Endothelial cell of umbilical vein (primary cell): ENCODE measurements around the gene CD2AP. TPM values are rescaled to one million over a fixed set of nuclear protein-coding genes. Genes with fewer than 3 reads are reported as not detected.

Source experiments
- BruUV-seq: library from RNA; stranded (reverse); fragments of 400-500 nt; replicated peaks from 2 replicates; lab custom pipeline; 2021; lab: Mats Ljungman, UMichigan
- CTCF ChIA-PET: fragments of 300-600, 350-600 bp; sonication (Branson Sonifier 250); formaldehyde crosslinking; loops from one replicate; lab custom pipeline; 2021; ENCODE audit warnings: antibody characterized with exemption, inconsistent platforms; lab: Charles Lee
- POLR2A ChIA-PET: fragments of 300-600, 350-600 bp; sonication (Branson Sonifier 250); formaldehyde crosslinking; loops from one replicate; lab custom pipeline; 2021; ENCODE audit warnings: antibody characterized with exemption, inconsistent platforms; lab: Charles Lee
- DNase-seq: peaks from one replicate; pipeline ENCODE4 v3.0.0-alpha.2; 2011; ENCODE audit warnings: low read depth, low spot score
- FAIRE-seq: peaks from 2 replicates; lab custom pipeline; 2011; peaks lifted over from hg19 to GRCh38; lab: Jason Lieb, UNC
- H2AFZ ChIP-seq: 2 replicates; pipeline ENCODE4 v1.6.0; 2012; ENCODE audit warnings: low read depth, low read length, control low read depth, inconsistent platforms
- H3K27ac ChIP-seq: 2 replicates; pipeline ENCODE4 v1.5.1; 2011; ENCODE audit warnings: low read depth, mild to moderate bottlenecking, control low read depth, low read length, moderate library complexity; ENCODE audit not compliant: insufficient read depth
- H3K27me3 ChIP-seq, 2 experiments: 2 replicates each; pipeline versions ENCODE4 v1.6.0 to v1.6.1; 2011; ENCODE audit warnings: low read length in 2 of 2, mixed read lengths in 1 of 2; ENCODE audit not compliant: control insufficient read depth in 2 of 2, insufficient read depth in 2 of 2
- H3K36me3 ChIP-seq, 2 experiments: 2 replicates in 1 of 2; 3 replicates in 1 of 2; pipeline ENCODE4 v1.5.1; 2011; ENCODE audit warnings: low read length in 2 of 2, mild to moderate bottlenecking in 1 of 2, moderate library complexity in 1 of 2; ENCODE audit not compliant: control insufficient read depth in 2 of 2, insufficient read depth in 2 of 2; ENCODE audit errors: extremely low read depth in 1 of 2
- H3K4me1 ChIP-seq: 3 replicates; pipeline ENCODE4 v1.5.1; 2011; ENCODE audit warnings: mild to moderate bottlenecking, low read length; ENCODE audit not compliant: control insufficient read depth, insufficient read depth; ENCODE audit errors: extremely low read depth
- H3K4me2 ChIP-seq: 2 replicates; pipeline ENCODE4 v1.6.1; 2011; ENCODE audit warnings: low read length, control low read depth, mixed read lengths; ENCODE audit not compliant: insufficient read depth
- H3K4me3 ChIP-seq, 3 experiments: fragments of 200-600 bp in 1 of 3; sonication (generic), shearing (Covaris generic) in 1 of 3; replicated peaks in 1 of 3; 2 replicates each; pipeline ENCODE4 v1.5.1; 2011 to 2016; ENCODE audit warnings: control low read depth in 3 of 3, low read length in 3 of 3, mild to moderate bottlenecking in 2 of 3, inconsistent platforms in 1 of 3, low read depth in 1 of 3, moderate library complexity in 1 of 3; ENCODE audit not compliant: insufficient read depth in 1 of 3
- H3K79me2 ChIP-seq: 2 replicates; pipeline ENCODE4 v1.6.0; 2012; ENCODE audit warnings: low read length, inconsistent platforms; ENCODE audit not compliant: control insufficient read depth, insufficient read depth
- H3K9ac ChIP-seq: replicated peaks from 2 replicates; pipeline ENCODE3; 2011; ENCODE audit warnings: low read length, control low read depth; ENCODE audit not compliant: insufficient read depth; ENCODE audit errors: extremely low read depth
- H3K9me1 ChIP-seq: replicated peaks from 3 replicates; pipeline ENCODE4 v1.6.0; 2011; ENCODE audit warnings: mild to moderate bottlenecking, low read length; ENCODE audit not compliant: control insufficient read depth, insufficient read depth; ENCODE audit errors: extremely low read depth
- H3K9me3 ChIP-seq: replicated peaks from 2 replicates; pipeline ENCODE4 v1.5.1; 2012; ENCODE audit warnings: low read length, inconsistent platforms; ENCODE audit not compliant: control insufficient read depth, insufficient read depth
- H4K20me1 ChIP-seq: replicated peaks from 2 replicates; pipeline ENCODE3; 2011; ENCODE audit warnings: mild to moderate bottlenecking, low read length; ENCODE audit not compliant: control insufficient read depth, insufficient read depth; ENCODE audit errors: extremely low read depth
- EZH2 ChIP-seq: IDR thresholded peaks from 2 replicates; pipeline ENCODE4 v1.6.1; 2012; ENCODE audit warnings: borderline replicate concordance, low read depth, mild to moderate bottlenecking, moderate library complexity, low read length, inconsistent platforms; ENCODE audit not compliant: severe bottlenecking
- FOS ChIP-seq: IDR thresholded peaks from 2 replicates; pipeline ENCODE4 v1.6.1; 2011; ENCODE audit warnings: mild to moderate bottlenecking, low read length, moderate library complexity, borderline replicate concordance; ENCODE audit not compliant: insufficient read depth
- GATA2 ChIP-seq: IDR thresholded peaks from 2 replicates; pipeline ENCODE4 v1.7.0; 2011; ENCODE audit warnings: low read depth, mild to moderate bottlenecking, moderate library complexity, mixed read lengths, low read length; ENCODE audit not compliant: insufficient read length, insufficient read depth
- JUN ChIP-seq: IDR thresholded peaks from 2 replicates; pipeline ENCODE4 v1.6.1; 2011; ENCODE audit warnings: borderline replicate concordance, low read depth; ENCODE audit not compliant: insufficient read length, insufficient read depth
- MAX ChIP-seq: IDR thresholded peaks from 2 replicates; pipeline ENCODE4 v1.6.1; 2011; ENCODE audit not compliant: insufficient read depth, insufficient read length
- MYC ChIP-seq: IDR thresholded peaks from one replicate; pipeline ENCODE4 v1.6.1; 2011; ENCODE audit warnings: mild to moderate bottlenecking, low read depth, low read length
- POLR2A ChIP-seq: IDR thresholded peaks from 2 replicates; pipeline ENCODE4 v1.6.1; 2012; ENCODE audit warnings: low read depth, mild to moderate bottlenecking, control low read depth, low read length
- POLR2AphosphoS5 ChIP-seq: IDR thresholded peaks from 2 replicates; pipeline ENCODE4 v1.6.1; 2012; ENCODE audit warnings: low read depth, mild to moderate bottlenecking, control low read depth, low read length, moderate library complexity; ENCODE audit not compliant: insufficient read depth
- dilution Hi-C: fragments of 300-500 bp; cut with MboI; formaldehyde crosslinking; loops from one replicate; pipeline ENCODE4 v1.15.0; 2019; ENCODE audit warnings: low sequenced_read_pairs; ENCODE audit not compliant: extremely low pct_ligation_motif_present
- intact Hi-C: fragments of 100-400 bp; cut with micrococcal nuclease; formaldehyde crosslinking; loops from one replicate; pipeline ENCODE4 v1.10.0; 2022
- polyA plus RNA-seq, 4 experiments: library from polyadenylated mRNA; depleted of rRNA in 3 of 4; stranded (reverse) in 3 of 4; unstranded in 1 of 4; fragments of >200 nt; gene quantifications; 2 replicates each; pipeline versions ENCODE4 v1.2.1 to v1.2.3, GENCODE V29; 2011 to 2012; ENCODE audit warnings: missing spikeins in 1 of 4
- total RNA-seq: library from RNA; stranded (reverse); gene quantifications from 2 replicates; pipeline ENCODE4 v1.2.3, GENCODE V29; 2021
- TF ChIP-seq, protein P1 (sequence below), 2 donors: IDR thresholded peaks; 1 replicate in 1 of 2; 2 replicates in 1 of 2; pipeline ENCODE4 v1.5.1; 2011; ENCODE audit warnings: low read length in 2 of 2, mild to moderate bottlenecking in 2 of 2, moderate library complexity in 2 of 2, control low read depth in 1 of 2, inconsistent platforms in 1 of 2, low read depth in 1 of 2; ENCODE audit not compliant: insufficient read depth in 1 of 2; ENCODE audit errors: extremely low read depth in 1 of 2

The CD2AP gene
- total and polyA plus RNA-seq, 2 donors (not counting 3 experiments of a cell fraction or from before 2014, with no cell fraction given), result 4.2 to 39.8 TPM

DNA sequence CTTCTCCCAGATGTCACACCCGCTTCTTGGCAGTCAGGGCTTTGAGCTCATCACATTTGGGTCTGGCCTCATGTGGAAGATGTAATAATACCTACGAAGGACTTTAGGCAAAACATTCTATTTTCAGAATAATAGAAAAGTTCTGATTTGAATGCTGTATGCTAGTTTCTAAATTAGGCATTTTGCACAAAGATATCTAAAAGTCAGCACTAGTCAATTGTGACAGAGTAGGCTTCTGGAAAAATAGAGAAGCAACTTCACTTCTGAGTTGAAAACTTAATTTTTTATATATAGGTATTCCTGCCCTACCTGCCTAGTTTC lies 38.3 kb upstream of the CD2AP start:
- DNase-seq (no peak), FAIRE-seq (no peak)
- intact Hi-C loops (no loop called here), dilution Hi-C loops (no loop called here)
- TF ChIP-seq, protein P1, sequence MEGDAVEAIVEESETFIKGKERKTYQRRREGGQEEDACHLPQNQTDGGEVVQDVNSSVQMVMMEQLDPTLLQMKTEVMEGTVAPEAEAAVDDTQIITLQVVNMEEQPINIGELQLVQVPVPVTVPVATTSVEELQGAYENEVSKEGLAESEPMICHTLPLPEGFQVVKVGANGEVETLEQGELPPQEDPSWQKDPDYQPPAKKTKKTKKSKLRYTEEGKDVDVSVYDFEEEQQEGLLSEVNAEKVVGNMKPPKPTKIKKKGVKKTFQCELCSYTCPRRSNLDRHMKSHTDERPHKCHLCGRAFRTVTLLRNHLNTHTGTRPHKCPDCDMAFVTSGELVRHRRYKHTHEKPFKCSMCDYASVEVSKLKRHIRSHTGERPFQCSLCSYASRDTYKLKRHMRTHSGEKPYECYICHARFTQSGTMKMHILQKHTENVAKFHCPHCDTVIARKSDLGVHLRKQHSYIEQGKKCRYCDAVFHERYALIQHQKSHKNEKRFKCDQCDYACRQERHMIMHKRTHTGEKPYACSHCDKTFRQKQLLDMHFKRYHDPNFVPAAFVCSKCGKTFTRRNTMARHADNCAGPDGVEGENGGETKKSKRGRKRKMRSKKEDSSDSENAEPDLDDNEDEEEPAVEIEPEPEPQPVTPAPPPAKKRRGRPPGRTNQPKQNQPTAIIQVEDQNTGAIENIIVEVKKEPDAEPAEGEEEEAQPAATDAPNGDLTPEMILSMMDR (IDR thresholded peaks at IDR 0.05; ENCODE audit: extremely low read depth in 1 of 2, insufficient read depth in 1 of 2, low read depth in 1 of 2, low read length in 2 of 2), result no peak
- TF ChIP-seq FOS (no peak), GATA2 (no peak)
- no peaks in the 10 kb centered on the region for H3K79me2 ChIP-seq
- no peak overlapping the region for H3K4me3 ChIP-seq
- H3K4me2 ChIP-seq, result no peak overlapping the region
- no peaks in the 10 kb centered on the region for H3K9me1 ChIP-seq
- no peaks in the 10 kb centered on the region for H4K20me1 ChIP-seq
- H3K27me3 ChIP-seq, result no peaks in the 10 kb centered on the region
- no peak overlapping the region for H3K27ac ChIP-seq
- BruUV-seq, result no TSS peak
- no peak overlapping the region for H3K9ac ChIP-seq
- CTCF ChIA-PET, result no interaction called here
- H3K4me1 ChIP-seq, result no peaks in the 10 kb centered on the region
- no peak overlapping the region for H2AFZ ChIP-seq
- no peaks in the 10 kb centered on the region for H3K9me3 ChIP-seq
- POLR2A ChIA-PET, result no interaction called here
- no peaks in the 10 kb centered on the region for H3K36me3 ChIP-seq

DNA sequence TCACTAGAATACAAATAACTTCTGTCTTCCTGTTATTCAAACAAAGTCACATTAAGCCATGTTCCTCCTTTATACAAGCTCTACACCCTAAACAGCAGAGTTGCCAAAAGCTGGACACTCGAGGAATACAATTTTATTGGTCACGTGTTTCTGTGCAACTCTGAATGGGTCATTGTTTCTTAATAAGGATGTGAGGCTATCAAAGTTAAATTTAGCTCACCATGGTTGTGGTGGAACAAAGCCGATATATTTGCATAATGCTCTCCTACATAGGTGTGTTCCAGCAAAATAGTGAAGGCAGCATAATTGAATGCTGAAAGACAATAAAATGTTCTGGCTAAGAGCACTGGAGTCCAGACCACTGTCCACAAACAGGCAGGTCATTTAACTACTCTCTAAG lies 36.9 kb upstream of the CD2AP start:
- CTCF ChIA-PET, result interaction anchor here (1.0 kb wide), 1 partner anchor 1969 kb away, joined by 3 read pairs; no protein-coding TSS in a partner anchor
- intact Hi-C loops, result no loop called here
- dilution Hi-C loops, result no loop called here

More for the DNA sequence above, 36.9 kb upstream of the CD2AP start:
- POLR2A ChIA-PET, result no interaction called here
- Histone ChIP-seq H4K20me1 (no peaks in the 10 kb centered on the region), H3K4me3 (no peak overlapping the region), H3K9me1 (no peaks in the 10 kb centered on the region), H3K4me1 (no peaks in the 10 kb centered on the region), H3K9ac (no peak overlapping the region), H2AFZ (no peak overlapping the region), H3K9me3 (no peaks in the 10 kb centered on the region), H3K27me3 (no peaks in the 10 kb centered on the region), H3K27ac (no peak overlapping the region), H3K79me2 (no peaks in the 10 kb centered on the region), H3K36me3 (no peaks in the 10 kb centered on the region), H3K4me2 (no peak overlapping the region)
- FAIRE-seq (no peak), DNase-seq (no peak)
- BruUV-seq, result no TSS peak
- TF ChIP-seq GATA2 (no peak), JUN (no peak), POLR2A (no peak), POLR2AphosphoS5 (no peak), MYC (no peak), FOS (no peak), EZH2 (no peak), MAX (no peak)
- TF ChIP-seq, protein P1 (IDR thresholded peaks at IDR 0.05; ENCODE audit: extremely low read depth in 1 of 2, insufficient read depth in 1 of 2, low read depth in 1 of 2, low read length in 2 of 2), result no peak
